Testis (tissue), 3 donors: ENCODE results near the gene CBFB. TPM values are rescaled to one million over a fixed set of nuclear protein-coding genes. Genes with fewer than 3 reads are reported as not detected.

Experiments
- DNase-seq: peaks from one replicate; pipeline ENCODE4 v3.0.0-alpha.2; 2019
- H3K27ac ChIP-seq, 2 donors: fragments of 200-600 bp; sonication (generic); one replicate each; pipeline ENCODE4 v1.5.1; 2019
- H3K27me3 ChIP-seq: fragments of 200-600 bp; sonication (generic); one replicate; pipeline ENCODE4 v1.5.1; 2019
- H3K36me3 ChIP-seq: fragments of 200-600 bp; sonication (generic); one replicate; pipeline ENCODE4 v1.5.1; 2017; ENCODE audit warnings: low read depth; ENCODE audit errors: missing control alignments
- H3K4me1 ChIP-seq: fragments of 200-600 bp; sonication (generic); one replicate; pipeline ENCODE4 v1.5.1; 2019
- H3K4me3 ChIP-seq, 2 donors: fragments of 200-600 bp; sonication (generic); one replicate each; pipeline ENCODE4 v1.5.1; 2017 to 2019
- H3K9me3 ChIP-seq: fragments of 200-600 bp; sonication (generic); one replicate; pipeline ENCODE4 v1.5.1; 2017
- CTCF ChIP-seq, 3 experiments: fragments of 450-650 bp in 2 of 3; fragments of 200-600 bp in 1 of 3; sonication (generic) in 1 of 3; IDR thresholded peaks; one replicate each; pipeline ENCODE4 v1.5.1; 2016 to 2019; ENCODE audit warnings: antibody characterized with exemption in 3 of 3, mild to moderate bottlenecking in 2 of 3, moderate library complexity in 1 of 3
- POLR2A ChIP-seq: fragments of 450-650 bp; IDR thresholded peaks from one replicate; pipeline ENCODE4 v1.6.1; 2017; ENCODE audit warnings: antibody characterized with exemption, mild to moderate bottlenecking, moderate library complexity
- WGBS, 2 donors: methylation state at CpG; one replicate each; pipeline ENCODE4 v1.1.5; 2018; 5-methylcytosine and 5-hydroxymethylcytosine counted together
- intact Hi-C: fragments of 100-400 bp; cut with DNase I; formaldehyde crosslinking; loops from one replicate; pipeline ENCODE4 v1.15.1; 2023; ENCODE audit warnings: low total_unique reads
- polyA plus RNA-seq: library from polyadenylated mRNA; stranded (reverse); fragments of 350-450 nt; fragmentation: Illumina TruSeq; extraction: RNeasy Lipid Tissue Mini Kit (QIAGEN cat#74804); gene quantifications from one replicate; pipeline ENCODE4 v1.2.3, GENCODE V29; 2014; ENCODE audit warnings: low read depth, low replicate concordance; ENCODE audit not compliant: insufficient read depth
- total RNA-seq, 2 donors: library from RNA; depleted of rRNA; stranded (reverse); fragments of >200 nt; gene quantifications; one replicate each; pipeline ENCODE4 v1.2.3, GENCODE V29; 2016

The CBFB gene
- total and polyA plus RNA-seq, 3 donors from 2014 or later, result 15.3 to 34.9 (median 23.3) TPM

DNA sequence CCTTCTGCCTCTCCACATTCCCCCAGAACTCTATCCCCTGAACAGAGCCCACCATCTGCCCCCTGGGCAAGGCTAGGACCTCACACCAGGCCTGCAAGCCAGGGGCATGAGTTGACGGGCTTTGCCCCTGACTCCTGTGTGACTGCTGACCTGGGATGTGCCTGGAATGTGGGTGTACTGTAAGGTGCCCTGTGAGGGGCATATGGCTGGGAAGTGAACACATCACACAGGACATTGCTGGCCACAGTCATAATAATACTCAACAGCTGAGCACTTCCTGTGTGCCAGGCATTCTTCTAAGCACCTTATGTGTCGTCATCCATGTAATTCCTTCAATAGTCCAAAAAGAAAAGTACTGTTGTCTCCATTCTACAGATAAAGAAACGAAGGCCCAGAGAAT is 27.2 kb upstream of the CBFB start:
- Histone ChIP-seq H3K36me3 (no peaks in the 10 kb centered on the region), H3K27ac (no peak overlapping the region), H3K27me3 (no peaks in the 10 kb centered on the region), H3K4me1 (peaks cover 3% of the 10 kb centered on the region), H3K9me3 (no peaks in the 10 kb centered on the region), H3K4me3 (no peak overlapping the region)
- TF ChIP-seq CTCF (IDR thresholded peaks at IDR 0.05), result no peak
- TF ChIP-seq POLR2A, result no peak
- intact Hi-C loops, result no loop called here
- WGBS, 2 donors, result 89 to 94% methylated on average over 3 of the region's 3 CpGs
- no peak for DNase-seq

DNA sequence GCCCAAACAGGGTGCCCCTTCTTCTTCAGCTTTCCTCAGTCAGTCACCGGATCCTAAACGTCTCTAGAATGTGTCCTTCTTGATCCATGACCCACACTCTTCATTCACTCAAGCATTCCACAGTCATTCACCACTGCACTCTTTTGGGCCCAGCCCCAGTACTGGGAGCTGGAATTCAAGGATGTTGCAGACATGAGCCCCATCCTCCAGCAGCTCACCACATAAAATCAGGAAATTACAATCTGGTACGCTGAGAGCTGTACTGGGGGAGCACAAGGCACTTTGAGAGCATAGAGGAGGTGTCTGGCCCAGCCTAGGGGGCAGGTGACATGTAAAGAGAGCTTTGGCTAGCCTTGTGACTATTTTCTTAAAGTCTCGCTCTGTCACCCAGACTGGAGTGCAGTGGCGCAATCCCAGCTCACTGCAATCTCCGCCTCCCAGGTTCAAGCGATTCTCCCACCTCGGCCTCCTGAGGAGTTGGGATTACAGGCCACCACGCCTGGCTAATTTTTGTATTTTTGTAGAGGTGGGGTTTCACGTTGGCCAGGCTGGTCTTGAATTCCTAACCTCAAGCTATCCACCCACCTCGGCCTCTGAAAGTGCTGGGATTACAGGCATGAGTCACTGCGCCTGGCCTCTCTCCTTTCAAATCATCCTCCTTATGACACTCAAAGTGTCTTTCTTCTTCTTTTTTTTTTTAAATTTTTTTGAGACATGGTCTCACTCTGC is 21.9 kb upstream of the CBFB start:
- WGBS, 2 donors, result 85 to 86% methylated on average over 12 of the region's 12 CpGs
- Histone ChIP-seq H3K9me3 (no peaks in the 10 kb centered on the region), H3K36me3 (no peaks in the 10 kb centered on the region), H3K27ac (no peak overlapping the region), H3K27me3 (no peaks in the 10 kb centered on the region), H3K4me1 (no peaks in the 10 kb centered on the region), H3K4me3 (no peak overlapping the region)
- DNase-seq, result no peak
- no peak for TF ChIP-seq POLR2A
- TF ChIP-seq CTCF (IDR thresholded peaks at IDR 0.05), result no peak
- intact Hi-C loops, result no loop called here

DNA sequence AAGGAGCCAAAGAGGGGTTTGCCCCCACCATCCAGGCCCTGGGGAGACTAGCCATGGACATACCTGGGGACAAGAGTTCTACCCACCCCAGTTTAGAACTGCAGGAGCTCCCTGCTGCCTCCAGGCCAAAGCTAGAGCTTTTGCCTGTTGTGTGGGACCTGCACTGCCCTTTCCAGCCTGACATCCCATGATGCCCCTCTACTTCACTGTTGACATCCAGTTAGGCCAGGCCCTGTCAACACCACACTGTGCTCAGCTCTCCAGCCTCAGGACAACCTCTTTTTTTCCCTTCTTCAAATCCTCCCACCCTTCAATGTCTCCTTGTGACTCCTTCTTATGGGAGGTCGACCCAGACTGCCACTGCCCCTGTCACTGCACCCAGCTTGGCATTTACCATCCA is 19.8 kb upstream of the CBFB start:
- no peak for TF ChIP-seq CTCF (IDR thresholded peaks at IDR 0.05)
- TF ChIP-seq POLR2A, result no peak
- no peaks in the 10 kb centered on the region for H3K9me3 ChIP-seq
- no peak overlapping the region for H3K27ac ChIP-seq
- no peaks in the 10 kb centered on the region for H3K27me3 ChIP-seq
- no peaks in the 10 kb centered on the region for H3K36me3 ChIP-seq
- WGBS, 2 donors, result 81 to 82% methylated on average over 1 of the region's 1 CpG
- peaks cover 10% of the 10 kb centered on the region for H3K4me1 ChIP-seq
- no peak overlapping the region for H3K4me3 ChIP-seq
- intact Hi-C loops, result no loop called here
- DNase-seq, result no peak

- H3K9me3 ChIP-seq, result no peaks in the 10 kb centered on the region
- TF ChIP-seq CTCF (IDR thresholded peaks at IDR 0.05), result no peak
- TF ChIP-seq POLR2A, result no peak
- 92 to 97% methylated on average over 2 of the region's 2 CpGs for WGBS, 2 donors
- intact Hi-C loops, result no loop called here
- no peaks in the 10 kb centered on the region for H3K36me3 ChIP-seq
- no peak overlapping the region for H3K27ac ChIP-seq
- peaks cover 14% of the 10 kb centered on the region for H3K4me1 ChIP-seq
- H3K27me3 ChIP-seq, result no peaks in the 10 kb centered on the region
- no peak for DNase-seq
- no peak overlapping the region for H3K4me3 ChIP-seq
These were observed 17.7 kb upstream of the CBFB start for GRCh38 chr16:67011274-67011673.

GRCh38 chr16:67013233-67013822 is 15.6 kb upstream of the CBFB start:
- no peak for DNase-seq
- no peaks in the 10 kb centered on the region for H3K27me3 ChIP-seq
- TF ChIP-seq CTCF (IDR thresholded peaks at IDR 0.05), result no peak
- no peak for TF ChIP-seq POLR2A
- H3K4me3 ChIP-seq, result peak overlapping the region; percentile 54 to 59
- H3K27ac ChIP-seq, result peak overlapping the region; percentile 34 to 66
- no peaks in the 10 kb centered on the region for H3K9me3 ChIP-seq
- peaks cover 14% of the 10 kb centered on the region for H3K4me1 ChIP-seq
- H3K36me3 ChIP-seq, result no peaks in the 10 kb centered on the region
- WGBS, 2 donors, result 6 to 57% methylated on average over 1 to 21 of the region's 21 CpGs
- intact Hi-C loops, result no loop called here
